PFSK-1 (cell line): ENCODE data around the gene S100B.

Experiments
- FOXP2 ChIP-seq: optimal IDR thresholded peaks from 2 replicates; pipeline ENCODE3; 2011; ENCODE audit warnings: borderline replicate concordance, control low read depth, inconsistent platforms; ENCODE audit not compliant: insufficient read depth; ENCODE audit errors: extremely low read length, extremely low read depth
- POLR2AphosphoS5 ChIP-seq: IDR thresholded peaks from 2 replicates; pipeline ENCODE4 v1.6.1; 2012; ENCODE audit warnings: low read depth, mild to moderate bottlenecking, control low read depth, low read length, moderate library complexity
- REST ChIP-seq, 2 experiments: IDR thresholded peaks; 2 replicates each; pipeline versions ENCODE4 v1.6.1 to v1.8.0; 2011 to 2012; ENCODE audit warnings: low read depth in 2 of 2, low read length in 2 of 2, control low read depth in 1 of 2, inconsistent platforms in 1 of 2, mild to moderate bottlenecking in 1 of 2, moderate library complexity in 1 of 2; ENCODE audit not compliant: insufficient read depth in 1 of 2
- SIN3A ChIP-seq: IDR thresholded peaks from 2 replicates; pipeline ENCODE4 v1.6.1; 2012; ENCODE audit warnings: mild to moderate bottlenecking, low read length, moderate library complexity, borderline replicate concordance; ENCODE audit not compliant: insufficient read depth
- TAF1 ChIP-seq: IDR thresholded peaks from 2 replicates; pipeline ENCODE4 v1.6.1; 2012; ENCODE audit warnings: low read length, control low read depth, borderline replicate concordance; ENCODE audit not compliant: insufficient read depth

Gene S100B

GRCh38 chr21:46562472-46562871 lies 42.4 kb downstream of the S100B start:
- no peak for TF ChIP-seq REST (IDR thresholded peaks at IDR 0.05; ENCODE audit: insufficient read depth in 1 of 2, low read depth in 2 of 2, low read length in 2 of 2)
- TF ChIP-seq TAF1 = no peak
- TF ChIP-seq SIN3A = no peak
- no peak for TF ChIP-seq FOXP2
- no peak for TF ChIP-seq POLR2AphosphoS5

- TF ChIP-seq SIN3A (no peak), FOXP2 (no peak), POLR2AphosphoS5 (no peak), REST (IDR thresholded peaks at IDR 0.05; ENCODE audit: insufficient read depth in 1 of 2, low read depth in 2 of 2, low read length in 2 of 2) (no peak), TAF1 (no peak)
These were observed 43.3 kb downstream of the S100B start for GRCh38 chr21:46561445-46562090.

GRCh38 chr21:46560568-46561444 lies 44.1 kb downstream of the S100B start:
- TF ChIP-seq FOXP2 (no peak), REST (IDR thresholded peaks at IDR 0.05; ENCODE audit: insufficient read depth in 1 of 2, low read depth in 2 of 2, low read length in 2 of 2) (no peak), TAF1 (no peak), SIN3A (no peak), POLR2AphosphoS5 (no peak)

DNA sequence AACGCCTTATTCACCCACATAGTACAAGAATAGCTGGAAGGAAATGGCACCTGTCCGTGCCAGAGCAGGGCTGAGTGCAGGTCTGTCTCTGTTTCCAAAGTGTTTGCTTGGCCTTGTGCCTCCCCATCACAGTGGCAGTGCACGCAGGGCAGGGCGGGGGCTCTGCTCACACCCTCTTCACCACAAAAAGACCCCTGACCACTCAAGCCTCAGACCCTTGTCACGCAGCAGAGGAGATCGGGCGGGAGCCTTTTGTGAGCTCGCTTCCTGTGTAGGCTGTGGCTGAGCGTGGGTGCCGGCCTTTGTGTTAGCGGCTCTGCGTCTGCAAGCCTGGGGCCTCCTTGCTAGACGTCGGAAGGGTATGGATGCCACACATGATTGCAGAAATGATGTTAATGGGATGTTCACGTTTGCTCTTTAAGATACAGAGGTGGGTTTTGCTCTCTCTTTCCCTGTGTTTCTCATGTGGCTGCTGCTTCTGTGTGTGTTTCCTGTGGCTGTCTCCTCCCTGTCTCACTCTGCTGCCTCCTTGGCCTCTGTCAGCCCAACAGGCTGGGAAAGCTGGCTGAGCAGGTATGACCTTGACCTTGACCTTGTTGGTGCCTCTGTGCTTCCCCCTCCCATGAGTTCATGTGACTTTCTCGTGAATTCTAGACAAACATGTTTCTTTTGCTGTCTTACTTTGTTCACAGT lies 45.4 kb downstream of the S100B start:
- TF ChIP-seq SIN3A (no peak), FOXP2 (no peak), POLR2AphosphoS5 (no peak), REST (IDR thresholded peaks at IDR 0.05; ENCODE audit: insufficient read depth in 1 of 2, low read depth in 2 of 2, low read length in 2 of 2) (no peak), TAF1 (no peak)
